ENCODE data around the gene FAM20A.

Gene FAM20A

GRCh38 chr17:68509141-68510057, 91.8 kb downstream of the FAM20A start:
- TF ChIP-seq CTCF (IDR thresholded peaks at IDR 0.05; ENCODE audit: insufficient read depth, missing control alignments): no peak
- DNase-seq (ENCODE audit: insufficient read length, low spot score) (no peak), FAIRE-seq (no peak)

GRCh38 chr17:68507576-68507975, 93.6 kb downstream of the FAM20A start:
- DNase-seq (ENCODE audit: insufficient read length, low spot score) (no peak), FAIRE-seq (no peak)
- TF ChIP-seq CTCF (IDR thresholded peaks at IDR 0.05; ENCODE audit: insufficient read depth, missing control alignments): no peak

DNA sequence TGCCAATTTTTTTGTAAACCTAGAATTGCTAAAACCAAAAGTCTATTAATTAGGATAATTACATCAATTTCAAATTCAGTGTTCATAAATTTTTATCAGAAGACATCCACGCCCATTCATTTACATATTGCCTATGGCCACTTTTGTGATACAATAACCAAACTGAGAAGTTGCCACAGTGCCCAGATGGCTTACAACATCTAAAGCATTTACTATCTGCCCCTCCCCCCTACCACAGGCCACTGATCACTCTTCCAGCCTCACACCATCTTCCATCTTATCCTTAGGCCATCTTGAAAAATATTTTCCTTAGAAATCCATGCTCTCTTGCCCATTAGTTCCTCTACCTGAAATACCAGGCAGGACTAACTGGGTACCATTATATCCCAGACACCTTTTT, 95.2 kb downstream of the FAM20A start:
- no peak for DNase-seq (ENCODE audit: insufficient read length, low spot score)
- TF ChIP-seq CTCF (IDR thresholded peaks at IDR 0.05; ENCODE audit: insufficient read depth, missing control alignments): no peak
- no peak for FAIRE-seq

- DNase-seq (ENCODE audit: insufficient read length, low spot score) (no peak), FAIRE-seq (no peak)
- no peak for TF ChIP-seq CTCF (IDR thresholded peaks at IDR 0.05; ENCODE audit: insufficient read depth, missing control alignments)
Measured at GRCh38 chr17:68501074-68501473, 100.1 kb downstream of the FAM20A start.

DNA sequence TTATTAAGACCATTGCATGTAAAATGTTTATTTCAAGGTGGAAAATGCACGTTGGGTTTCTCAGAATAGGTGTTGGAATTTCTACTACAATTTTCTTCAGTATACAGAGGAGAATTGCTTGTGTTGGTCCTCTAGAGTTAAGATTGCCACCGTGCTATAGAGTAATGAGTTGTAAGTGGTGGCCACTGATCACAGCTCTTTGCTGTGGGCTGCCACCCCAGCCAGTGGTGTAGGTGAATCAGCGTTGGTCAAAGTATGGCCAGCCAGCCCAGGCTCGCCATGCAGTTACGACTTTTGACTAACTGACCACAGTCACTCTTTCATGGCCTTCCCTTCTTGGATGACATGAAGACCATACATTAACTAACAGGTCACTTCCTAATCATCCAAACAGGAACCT, 101.6 kb downstream of the FAM20A start:
- no peak for FAIRE-seq
- DNase-seq (ENCODE audit: insufficient read length, low spot score): no peak
- TF ChIP-seq CTCF (IDR thresholded peaks at IDR 0.05; ENCODE audit: insufficient read depth, missing control alignments): no peak

DNA sequence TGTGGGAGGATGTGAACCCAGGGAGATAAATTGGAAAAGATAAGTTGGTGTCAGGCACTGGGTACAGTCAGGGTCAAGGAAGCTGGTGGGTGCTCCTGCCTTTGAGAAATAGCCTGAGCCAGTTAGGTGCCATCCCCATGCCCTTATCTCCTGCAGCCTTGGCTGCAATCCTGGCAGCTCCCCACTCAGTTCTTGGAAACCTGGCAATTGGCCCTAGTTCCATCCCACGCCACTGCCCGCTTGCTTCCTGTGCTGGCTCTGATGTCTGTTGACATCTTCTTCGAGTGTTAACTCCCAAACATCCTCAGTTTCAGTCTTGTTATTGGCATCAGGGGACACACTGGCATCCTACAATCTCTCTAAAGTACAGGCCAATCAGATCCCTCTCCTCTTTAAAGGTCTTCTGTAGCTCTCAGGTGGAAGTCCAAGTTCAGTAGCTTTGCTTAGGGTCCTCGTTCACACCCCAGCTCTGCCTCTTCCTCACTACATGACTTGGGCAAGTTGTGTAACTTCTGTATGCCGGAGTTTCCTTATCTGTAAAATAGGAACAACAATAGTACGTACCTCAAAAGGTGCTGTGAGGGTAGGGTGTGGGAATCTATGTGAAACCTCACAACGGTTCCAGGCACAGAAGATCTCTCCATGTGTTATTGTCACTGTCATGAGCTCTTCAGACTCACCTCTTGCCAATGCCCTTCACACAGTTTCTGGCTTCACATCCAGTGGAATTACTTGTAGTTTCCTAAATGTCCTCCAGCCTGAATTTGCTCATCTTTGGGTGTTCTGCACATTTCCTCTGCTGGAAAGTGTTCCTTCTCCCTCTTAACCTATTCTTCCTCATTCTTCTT, 102.5 kb downstream of the FAM20A start:
- no peak for FAIRE-seq
- no peak for DNase-seq (ENCODE audit: insufficient read length, low spot score)
- TF ChIP-seq CTCF (IDR thresholded peaks at IDR 0.05; ENCODE audit: insufficient read depth, missing control alignments): no peak

Data from D721Med (cell line).